B cell (primary cell): ENCODE results near the gene SYTL2. TPM values are rescaled to one million over a fixed set of nuclear protein-coding genes. Genes with fewer than 3 reads are reported as not detected.
A peak's percentile ranks its signal among the peaks of the same experiment; 100 is the strongest.

ENCODE experiments used
- ATAC-seq: fragments of 200-7000 bp; cut with Tn5 transposase; one replicate; pipeline ENCODE4 v1.10.0; 2021; ENCODE audit warnings: low read depth, mild to moderate bottlenecking, moderate number of reproducible peaks, moderate library complexity
- CTCF ChIA-PET: fragments of 350-600 bp; sonication (Branson Sonifier 250); formaldehyde crosslinking; loops from one replicate; lab custom pipeline; 2021; ENCODE audit warnings: antibody characterized with exemption, inconsistent platforms; lab: Charles Lee
- POLR2A ChIA-PET: fragments of 350-600 bp; sonication (Branson Sonifier 250); formaldehyde crosslinking; loops from one replicate; lab custom pipeline; 2021; ENCODE audit warnings: antibody characterized with exemption; lab: Charles Lee
- DNase-seq: peaks from one replicate; pipeline ENCODE4 v3.0.0; 2013
- H2AFZ ChIP-seq: 2 replicates; pipeline ENCODE4 v1.6.1; 2012; ENCODE audit warnings: mild to moderate bottlenecking, low read depth, low read length; ENCODE audit not compliant: insufficient read depth, poor library complexity, severe bottlenecking
- H3K27ac ChIP-seq, 2 donors: 1 replicate in 1 of 2; 2 replicates in 1 of 2; pipeline ENCODE4 v1.5.1; 2012 to 2013; ENCODE audit warnings: low read length in 2 of 2, mild to moderate bottlenecking in 2 of 2, moderate library complexity in 1 of 2
- H3K27me3 ChIP-seq, 4 experiments: fragments of 200-600 bp in 1 of 4; sonication (generic) in 1 of 4; replicated peaks in 1 of 4; 1 replicate in 2 of 4; 2 replicates in 2 of 4; pipeline versions ENCODE4 v1.6.1 to v1.7.0; 2013 to 2016; ENCODE audit warnings: low read length in 3 of 4, mild to moderate bottlenecking in 2 of 4, mixed read lengths in 1 of 4, moderate library complexity in 1 of 4; ENCODE audit not compliant: insufficient read depth in 4 of 4, control insufficient read depth in 3 of 4; ENCODE audit errors: control extremely low read depth in 1 of 4
- H3K36me3 ChIP-seq, 2 experiments: replicated peaks in 1 of 2; 1 replicate in 1 of 2; 2 replicates in 1 of 2; pipeline versions ENCODE4 v1.6.1 to v1.7.1; 2013; ENCODE audit warnings: low read length in 1 of 2; ENCODE audit not compliant: insufficient read depth in 2 of 2, control insufficient read depth in 1 of 2; ENCODE audit errors: control extremely low read depth in 1 of 2, extremely low read depth in 1 of 2
- H3K4me1 ChIP-seq, 2 donors: fragments of 200-600 bp in 1 of 2; sonication (generic) in 1 of 2; 1 replicate in 1 of 2; 2 replicates in 1 of 2; pipeline versions ENCODE4 v1.5.1 to v1.6.1; 2013 to 2017; ENCODE audit warnings: low read length in 2 of 2; ENCODE audit not compliant: control insufficient read depth in 2 of 2, insufficient read depth in 2 of 2
- H3K4me2 ChIP-seq: replicated peaks from 2 replicates; pipeline ENCODE3; 2012; ENCODE audit warnings: mild to moderate bottlenecking, low read depth, low read length; ENCODE audit not compliant: poor library complexity, severe bottlenecking
- H3K4me3 ChIP-seq, 5 experiments: fragments of 200-600 bp in 1 of 5; sonication (generic) in 1 of 5; 1 replicate in 3 of 5; 2 replicates in 2 of 5; pipeline versions ENCODE4 v1.5.1 to v1.7.0; 2011 to 2016; ENCODE audit warnings: low read length in 4 of 5, mild to moderate bottlenecking in 4 of 5, low read depth in 2 of 5, control low read depth in 1 of 5, moderate library complexity in 1 of 5; ENCODE audit not compliant: insufficient read depth in 1 of 5; ENCODE audit errors: control extremely low read depth in 1 of 5, extremely low read depth in 1 of 5
- H3K79me2 ChIP-seq: fragments of 200-600 bp; sonication (generic); one replicate; pipeline ENCODE4 v1.6.0; 2016; ENCODE audit warnings: low read length; ENCODE audit not compliant: control insufficient read depth, insufficient read depth
- H3K9ac ChIP-seq: fragments of 200-600 bp; sonication (generic); 2 replicates; pipeline ENCODE4 v1.6.1; 2017; ENCODE audit warnings: mild to moderate bottlenecking, low read length, moderate library complexity
- H3K9me3 ChIP-seq, 3 donors: one replicate each; pipeline versions ENCODE4 v1.6.1 to v1.7.1; 2013; ENCODE audit warnings: low read length in 2 of 3; ENCODE audit not compliant: control insufficient read depth in 2 of 3, insufficient read depth in 1 of 3; ENCODE audit errors: control extremely low read depth in 1 of 3
- H4K20me1 ChIP-seq: 2 replicates; pipeline ENCODE4 v1.6.0; 2012; ENCODE audit warnings: mild to moderate bottlenecking, low read length; ENCODE audit not compliant: insufficient read depth, control insufficient read depth, poor library complexity, severe bottlenecking
- H3K27ac Mint-ChIP-seq: one replicate; pipeline ENCODE4 v1.8.0; 2021; ENCODE audit warnings: mixed read lengths
- H3K27me3 Mint-ChIP-seq: one replicate; pipeline ENCODE4 v1.8.0; 2021; ENCODE audit warnings: mixed read lengths
- H3K4me1 Mint-ChIP-seq: one replicate; pipeline ENCODE4 v1.8.0; 2021; ENCODE audit warnings: mixed read lengths
- H3K4me3 Mint-ChIP-seq: one replicate; pipeline ENCODE4 v1.8.0; 2021; ENCODE audit warnings: mixed read lengths
- H3K9me3 Mint-ChIP-seq: one replicate; pipeline ENCODE4 v1.8.0; 2022; ENCODE audit warnings: mixed read lengths; ENCODE audit not compliant: insufficient read depth
- EZH2 ChIP-seq: IDR thresholded peaks from 2 replicates; pipeline ENCODE4 v1.6.1; 2012; ENCODE audit warnings: borderline replicate concordance, low read depth, mild to moderate bottlenecking, moderate library complexity, low read length; ENCODE audit not compliant: insufficient read depth, poor library complexity, severe bottlenecking
- WGBS: methylation state at CpG from one replicate; pipeline ENCODE4 v1.1.5; 2013; ENCODE audit warnings: missing lambda C conversion rate; ENCODE audit not compliant: insufficient coverage; 5-methylcytosine and 5-hydroxymethylcytosine counted together
- intact Hi-C: fragments of 100-400 bp; cut with micrococcal nuclease; formaldehyde crosslinking; loops from one replicate; pipeline ENCODE4 v1.10.0; 2022
- polyA plus RNA-seq: library from polyadenylated mRNA; depleted of rRNA; stranded (reverse); fragments of >200 nt; gene quantifications from 2 replicates; pipeline ENCODE4 v1.2.3, GENCODE V29; 2012
- total RNA-seq, 2 donors: library from RNA; stranded (reverse); fragments of 120-200 nt in 1 of 2; gene quantifications; 1 replicate in 1 of 2; 2 replicates in 1 of 2; pipeline versions ENCODE4 v1.2.3 to v1.2.4, GENCODE V29; 2013 to 2022
- TF ChIP-seq, protein P1 (sequence below): fragments of 200-600 bp; IDR thresholded peaks from one replicate; pipeline ENCODE4 v1.8.0; 2022; ENCODE audit warnings: antibody characterized with exemption, mild to moderate bottlenecking

Gene SYTL2
- total and polyA plus RNA-seq, 2 donors (not counting 1 experiment from before 2014, with no cell fraction given) = 0.86 to 2.9 TPM

DNA sequence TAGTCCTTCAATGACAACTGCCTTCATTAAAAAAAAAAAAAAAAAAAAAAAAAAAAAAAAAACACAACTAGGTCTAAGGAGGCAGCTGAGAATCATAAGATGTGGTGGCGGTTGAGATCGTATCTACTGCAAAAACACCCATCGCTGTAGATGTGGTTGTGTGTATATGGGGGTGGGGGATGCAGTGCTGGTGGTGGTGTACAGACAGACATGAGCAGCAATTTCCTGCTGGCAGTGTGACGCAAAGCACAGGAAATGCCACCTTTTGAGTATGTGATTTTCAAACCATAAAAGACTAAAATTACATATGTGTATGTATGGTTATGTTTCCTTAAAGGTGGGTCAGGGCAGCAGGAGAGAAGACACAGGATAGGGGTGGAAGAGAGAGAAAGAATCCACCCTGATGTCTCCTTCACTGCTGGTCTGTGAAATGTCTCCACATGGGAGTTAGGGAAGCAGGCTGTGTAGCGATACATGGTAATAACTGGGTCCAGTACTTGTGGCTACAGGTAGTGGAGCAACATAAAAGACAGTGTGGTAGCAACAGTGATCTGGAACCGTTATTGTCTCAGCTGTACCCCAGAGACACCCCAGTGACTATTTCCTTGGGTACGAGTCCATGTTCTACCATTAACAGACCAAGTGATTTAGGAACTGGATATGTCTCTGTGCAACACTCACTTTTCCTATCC is 57.9 kb downstream of the SYTL2 start:
- H3K4me2 ChIP-seq = no peak overlapping the region
- intact Hi-C loops = no loop called here
- peaks cover 0 to 4% (median 0%) of the 10 kb centered on the region in 4 experiments for H3K27me3 ChIP-seq
- H3K9me3 ChIP-seq = no peaks in the 10 kb centered on the region
- peak; percentile 15 for DNase-seq
- peaks cover 4 to 5% of the 10 kb centered on the region in 2 donors for H3K4me1 ChIP-seq
- Mint-ChIP-seq H3K27me3 (peaks cover 12% of the 10 kb centered on the region), H3K9me3 (no peaks in the 10 kb centered on the region), H3K4me3 (no peak overlapping the region), H3K4me1 (peaks cover 12% of the 10 kb centered on the region), H3K27ac (no peak overlapping the region)
- no peak overlapping the region for H3K4me3 ChIP-seq
- POLR2A ChIA-PET = no interaction called here
- TF ChIP-seq, protein P1, sequence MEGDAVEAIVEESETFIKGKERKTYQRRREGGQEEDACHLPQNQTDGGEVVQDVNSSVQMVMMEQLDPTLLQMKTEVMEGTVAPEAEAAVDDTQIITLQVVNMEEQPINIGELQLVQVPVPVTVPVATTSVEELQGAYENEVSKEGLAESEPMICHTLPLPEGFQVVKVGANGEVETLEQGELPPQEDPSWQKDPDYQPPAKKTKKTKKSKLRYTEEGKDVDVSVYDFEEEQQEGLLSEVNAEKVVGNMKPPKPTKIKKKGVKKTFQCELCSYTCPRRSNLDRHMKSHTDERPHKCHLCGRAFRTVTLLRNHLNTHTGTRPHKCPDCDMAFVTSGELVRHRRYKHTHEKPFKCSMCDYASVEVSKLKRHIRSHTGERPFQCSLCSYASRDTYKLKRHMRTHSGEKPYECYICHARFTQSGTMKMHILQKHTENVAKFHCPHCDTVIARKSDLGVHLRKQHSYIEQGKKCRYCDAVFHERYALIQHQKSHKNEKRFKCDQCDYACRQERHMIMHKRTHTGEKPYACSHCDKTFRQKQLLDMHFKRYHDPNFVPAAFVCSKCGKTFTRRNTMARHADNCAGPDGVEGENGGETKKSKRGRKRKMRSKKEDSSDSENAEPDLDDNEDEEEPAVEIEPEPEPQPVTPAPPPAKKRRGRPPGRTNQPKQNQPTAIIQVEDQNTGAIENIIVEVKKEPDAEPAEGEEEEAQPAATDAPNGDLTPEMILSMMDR = no peak
- no peak for TF ChIP-seq EZH2
- H3K36me3 ChIP-seq = no peaks in the 10 kb centered on the region
- no peaks in the 10 kb centered on the region for H3K79me2 ChIP-seq
- H4K20me1 ChIP-seq = no peaks in the 10 kb centered on the region
- no peak overlapping the region for H3K9ac ChIP-seq
- CTCF ChIA-PET = no interaction called here
- WGBS = 79% methylated on average over 2 of the region's 7 CpGs
- peak overlapping the region; percentile 36 for H2AFZ ChIP-seq
- H3K27ac ChIP-seq = no peak overlapping the region
- peak; percentile 28 for ATAC-seq

DNA sequence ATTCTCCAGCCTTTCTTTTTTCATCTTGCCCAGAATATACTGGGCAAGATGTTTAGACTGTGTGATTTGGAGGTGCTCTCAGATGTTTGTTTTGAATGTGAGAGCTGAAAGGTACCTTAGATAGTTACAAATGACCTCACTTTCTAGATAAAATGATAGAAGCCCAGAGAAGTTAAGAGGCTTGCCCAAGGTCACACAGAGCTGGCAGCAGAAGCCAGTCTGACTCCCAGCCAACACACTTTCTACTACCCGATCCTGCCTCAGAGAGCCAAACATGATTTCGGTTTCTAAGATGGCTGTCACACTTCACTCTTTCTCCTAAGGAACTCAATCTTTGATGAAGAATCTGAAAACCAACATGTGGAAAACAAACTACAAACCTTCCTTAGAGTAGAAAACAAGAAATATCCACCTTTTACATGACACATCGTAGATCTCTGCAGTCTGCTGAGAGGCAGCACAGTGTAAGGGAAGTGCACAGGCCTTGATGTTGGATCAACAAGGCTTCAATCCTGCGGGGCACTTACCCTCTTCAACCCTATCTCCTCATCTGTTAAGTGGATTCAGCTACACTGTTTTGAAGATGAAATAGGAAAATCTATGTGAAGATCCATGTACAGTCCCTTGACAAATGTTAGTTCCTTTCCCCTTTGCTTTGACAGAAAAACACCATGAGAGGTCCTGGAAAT is 58.6 kb downstream of the SYTL2 start:
- CTCF ChIA-PET = no interaction called here

More for the DNA sequence above, 58.6 kb downstream of the SYTL2 start:
- ATAC-seq (no peak), DNase-seq (no peak)
- Histone ChIP-seq H3K79me2 (no peaks in the 10 kb centered on the region), H2AFZ (peak overlapping the region; percentile 36), H3K9ac (no peak overlapping the region), H3K27ac (no peak overlapping the region), H3K4me3 (no peak overlapping the region), H3K4me1 (peaks cover 4 to 5% of the 10 kb centered on the region in 2 donors), H3K36me3 (no peaks in the 10 kb centered on the region), H3K4me2 (no peak overlapping the region), H3K27me3 (peaks cover 0 to 4% (median 0%) of the 10 kb centered on the region in 4 experiments), H4K20me1 (no peaks in the 10 kb centered on the region), H3K9me3 (no peaks in the 10 kb centered on the region)
- intact Hi-C loops = no loop called here
- POLR2A ChIA-PET = no interaction called here
- TF ChIP-seq, protein P1 = no peak
- no peak for TF ChIP-seq EZH2
- Mint-ChIP-seq H3K4me3 (no peak overlapping the region), H3K4me1 (peaks cover 10% of the 10 kb centered on the region), H3K27ac (no peak overlapping the region), H3K27me3 (peaks cover 12% of the 10 kb centered on the region), H3K9me3 (no peaks in the 10 kb centered on the region)
- 100% methylated on average over 2 of the region's 4 CpGs for WGBS
